ENCODE data around the gene ATP9B.

ATP9B gene

GRCh38 chr18:79048245-79048632, 21.0 kb upstream of the ATP9B start:
- Histone ChIP-seq H3K27me3 (ENCODE audit: control insufficient read depth in 1 of 2, insufficient read depth in 2 of 2, low read length in 2 of 2) (peaks cover 0 to 4% of the 10 kb centered on the region in 2 donors), H3K9ac (ENCODE audit: low read depth in 1 of 2, low read length in 2 of 2) (no peak overlapping the region), H3K4me1 (ENCODE audit: control insufficient read depth in 1 of 2, insufficient read depth in 2 of 2, low read length in 2 of 2) (no peaks in the 10 kb centered on the region), H3K9me3 (ENCODE audit: control insufficient read depth in 1 of 2, low read length in 2 of 2) (no peaks in the 10 kb centered on the region), H3K27ac (ENCODE audit: low read depth, low read length) (no peak overlapping the region), H3K4me3 (ENCODE audit: low read depth in 1 of 2, low read length in 2 of 2) (no peak overlapping the region), H3K36me3 (ENCODE audit: control insufficient read depth in 1 of 2, insufficient read depth in 2 of 2, low read length in 2 of 2) (no peaks in the 10 kb centered on the region)

GRCh38 chr18:79049506-79049905, 19.7 kb upstream of the ATP9B start:
- Histone ChIP-seq H3K9me3 (ENCODE audit: control insufficient read depth in 1 of 2, low read length in 2 of 2) (no peaks in the 10 kb centered on the region), H3K27me3 (ENCODE audit: control insufficient read depth in 1 of 2, insufficient read depth in 2 of 2, low read length in 2 of 2) (no peaks in the 10 kb centered on the region), H3K4me1 (ENCODE audit: control insufficient read depth in 1 of 2, insufficient read depth in 2 of 2, low read length in 2 of 2) (no peaks in the 10 kb centered on the region), H3K9ac (ENCODE audit: low read depth in 1 of 2, low read length in 2 of 2) (no peak overlapping the region), H3K36me3 (ENCODE audit: control insufficient read depth in 1 of 2, insufficient read depth in 2 of 2, low read length in 2 of 2) (no peaks in the 10 kb centered on the region), H3K27ac (ENCODE audit: low read depth, low read length) (no peak overlapping the region), H3K4me3 (ENCODE audit: low read depth in 1 of 2, low read length in 2 of 2) (no peak overlapping the region)

- Histone ChIP-seq H3K27ac (ENCODE audit: low read depth, low read length) (no peak overlapping the region), H3K9me3 (ENCODE audit: control insufficient read depth in 1 of 2, low read length in 2 of 2) (no peaks in the 10 kb centered on the region), H3K27me3 (ENCODE audit: control insufficient read depth in 1 of 2, insufficient read depth in 2 of 2, low read length in 2 of 2) (no peaks in the 10 kb centered on the region)
Observed at GRCh38 chr18:79050005-79050404, 19.2 kb upstream of the ATP9B start.

DNA sequence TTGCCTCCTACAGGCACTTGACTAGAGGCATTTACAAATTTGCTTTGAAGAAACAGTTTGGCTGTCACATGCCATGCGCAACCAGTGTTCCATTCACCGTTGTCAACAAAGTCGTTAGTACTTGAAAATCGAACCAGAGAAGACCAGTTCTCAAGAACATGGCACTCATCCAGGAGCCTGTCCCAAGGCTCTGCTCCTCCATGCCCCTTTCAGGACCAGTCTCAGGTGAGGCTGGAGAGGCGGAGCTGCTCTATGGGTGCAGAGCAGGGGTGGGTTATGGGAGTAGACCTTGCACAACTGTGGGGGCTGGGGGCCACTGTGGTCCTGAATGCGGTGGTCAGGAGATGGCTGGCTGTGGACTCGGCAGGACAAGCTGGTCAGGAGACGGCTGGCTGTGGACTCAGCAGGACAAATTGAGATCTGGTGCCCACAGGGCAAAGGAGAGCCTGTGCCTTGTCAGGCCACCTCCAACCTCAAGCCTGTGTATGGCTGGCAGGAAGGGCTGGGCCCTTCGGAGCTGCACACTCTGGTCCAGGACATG, 12.3 kb upstream of the ATP9B start:
- no peak overlapping the region for H3K9ac ChIP-seq (ENCODE audit: low read depth in 1 of 2, low read length in 2 of 2)
- H3K27me3 ChIP-seq (ENCODE audit: control insufficient read depth in 1 of 2, insufficient read depth in 2 of 2, low read length in 2 of 2) = no peaks in the 10 kb centered on the region
- H3K36me3 ChIP-seq (ENCODE audit: control insufficient read depth in 1 of 2, insufficient read depth in 2 of 2, low read length in 2 of 2) = no peaks in the 10 kb centered on the region
- no peaks in the 10 kb centered on the region for H3K4me1 ChIP-seq (ENCODE audit: control insufficient read depth in 1 of 2, insufficient read depth in 2 of 2, low read length in 2 of 2)
- no peak overlapping the region for H3K4me3 ChIP-seq (ENCODE audit: low read depth in 1 of 2, low read length in 2 of 2)
- H3K27ac ChIP-seq (ENCODE audit: low read depth, low read length) = no peak overlapping the region
- H3K9me3 ChIP-seq (ENCODE audit: control insufficient read depth in 1 of 2, low read length in 2 of 2) = no peaks in the 10 kb centered on the region

More at GRCh38 chr18:79050005-79050404, 19.2 kb upstream of the ATP9B start:
- Histone ChIP-seq H3K9ac (ENCODE audit: low read depth in 1 of 2, low read length in 2 of 2) (no peak overlapping the region), H3K4me3 (ENCODE audit: low read depth in 1 of 2, low read length in 2 of 2) (no peak overlapping the region), H3K36me3 (ENCODE audit: control insufficient read depth in 1 of 2, insufficient read depth in 2 of 2, low read length in 2 of 2) (no peaks in the 10 kb centered on the region), H3K4me1 (ENCODE audit: control insufficient read depth in 1 of 2, insufficient read depth in 2 of 2, low read length in 2 of 2) (no peaks in the 10 kb centered on the region)

GRCh38 chr18:79058007-79058406, 11.2 kb upstream of the ATP9B start:
- Histone ChIP-seq H3K9me3 (ENCODE audit: control insufficient read depth in 1 of 2, low read length in 2 of 2) (no peaks in the 10 kb centered on the region), H3K36me3 (ENCODE audit: control insufficient read depth in 1 of 2, insufficient read depth in 2 of 2, low read length in 2 of 2) (no peaks in the 10 kb centered on the region), H3K9ac (ENCODE audit: low read depth in 1 of 2, low read length in 2 of 2) (no peak overlapping the region), H3K4me1 (ENCODE audit: control insufficient read depth in 1 of 2, insufficient read depth in 2 of 2, low read length in 2 of 2) (no peaks in the 10 kb centered on the region), H3K27ac (ENCODE audit: low read depth, low read length) (no peak overlapping the region), H3K4me3 (ENCODE audit: low read depth in 1 of 2, low read length in 2 of 2) (no peak overlapping the region), H3K27me3 (ENCODE audit: control insufficient read depth in 1 of 2, insufficient read depth in 2 of 2, low read length in 2 of 2) (no peaks in the 10 kb centered on the region)

DNA sequence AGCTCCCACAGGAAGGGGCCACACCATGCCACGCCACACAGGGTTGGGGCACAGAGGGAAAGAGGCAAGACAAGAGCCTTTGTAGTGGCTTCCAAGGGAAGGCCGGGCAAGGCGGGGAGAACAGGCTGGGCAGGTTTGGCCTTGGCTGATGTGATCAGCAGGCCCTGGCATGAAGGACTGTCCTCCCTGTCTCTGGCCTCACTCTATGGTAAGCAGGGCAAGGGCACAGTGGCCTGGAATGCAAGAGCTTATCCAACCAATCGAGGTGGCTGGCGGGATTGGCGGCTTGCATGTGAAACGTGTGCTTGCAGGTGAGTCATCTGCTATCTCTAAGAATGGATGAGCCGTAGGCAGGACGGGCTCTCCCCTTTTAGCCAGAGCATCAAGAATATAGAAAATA, 6.4 kb upstream of the ATP9B start:
- Histone ChIP-seq H3K9ac (ENCODE audit: low read depth in 1 of 2, low read length in 2 of 2) (no peak overlapping the region), H3K4me1 (ENCODE audit: control insufficient read depth in 1 of 2, insufficient read depth in 2 of 2, low read length in 2 of 2) (no peaks in the 10 kb centered on the region), H3K4me3 (ENCODE audit: low read depth in 1 of 2, low read length in 2 of 2) (no peak overlapping the region), H3K27ac (ENCODE audit: low read depth, low read length) (no peak overlapping the region), H3K36me3 (ENCODE audit: control insufficient read depth in 1 of 2, insufficient read depth in 2 of 2, low read length in 2 of 2) (no peaks in the 10 kb centered on the region), H3K9me3 (ENCODE audit: control insufficient read depth in 1 of 2, low read length in 2 of 2) (no peaks in the 10 kb centered on the region), H3K27me3 (ENCODE audit: control insufficient read depth in 1 of 2, insufficient read depth in 2 of 2, low read length in 2 of 2) (no peaks in the 10 kb centered on the region)

- H3K27me3 ChIP-seq (ENCODE audit: control insufficient read depth in 1 of 2, insufficient read depth in 2 of 2, low read length in 2 of 2) = no peaks in the 10 kb centered on the region
- H3K36me3 ChIP-seq (ENCODE audit: control insufficient read depth in 1 of 2, insufficient read depth in 2 of 2, low read length in 2 of 2) = no peaks in the 10 kb centered on the region
- no peaks in the 10 kb centered on the region for H3K9me3 ChIP-seq (ENCODE audit: control insufficient read depth in 1 of 2, low read length in 2 of 2)
- H3K27ac ChIP-seq (ENCODE audit: low read depth, low read length) = no peak overlapping the region
- no peaks in the 10 kb centered on the region for H3K4me1 ChIP-seq (ENCODE audit: control insufficient read depth in 1 of 2, insufficient read depth in 2 of 2, low read length in 2 of 2)
- no peak overlapping the region for H3K4me3 ChIP-seq (ENCODE audit: low read depth in 1 of 2, low read length in 2 of 2)
- no peak overlapping the region for H3K9ac ChIP-seq (ENCODE audit: low read depth in 1 of 2, low read length in 2 of 2)
Observed at GRCh38 chr18:79064228-79064627, 5.0 kb upstream of the ATP9B start.

GRCh38 chr18:79065802-79066201, 3.4 kb upstream of the ATP9B start:
- no peak overlapping the region for H3K9ac ChIP-seq (ENCODE audit: low read depth in 1 of 2, low read length in 2 of 2)
- no peak overlapping the region for H3K27ac ChIP-seq (ENCODE audit: low read depth, low read length)
- H3K27me3 ChIP-seq (ENCODE audit: control insufficient read depth in 1 of 2, insufficient read depth in 2 of 2, low read length in 2 of 2) = no peaks in the 10 kb centered on the region
- H3K36me3 ChIP-seq (ENCODE audit: control insufficient read depth in 1 of 2, insufficient read depth in 2 of 2, low read length in 2 of 2) = no peaks in the 10 kb centered on the region
- peaks cover 8 to 10% of the 10 kb centered on the region in 2 donors for H3K4me1 ChIP-seq (ENCODE audit: control insufficient read depth in 1 of 2, insufficient read depth in 2 of 2, low read length in 2 of 2)
- no peak overlapping the region for H3K4me3 ChIP-seq (ENCODE audit: low read depth in 1 of 2, low read length in 2 of 2)
- H3K9me3 ChIP-seq (ENCODE audit: control insufficient read depth in 1 of 2, low read length in 2 of 2) = no peaks in the 10 kb centered on the region

DNA sequence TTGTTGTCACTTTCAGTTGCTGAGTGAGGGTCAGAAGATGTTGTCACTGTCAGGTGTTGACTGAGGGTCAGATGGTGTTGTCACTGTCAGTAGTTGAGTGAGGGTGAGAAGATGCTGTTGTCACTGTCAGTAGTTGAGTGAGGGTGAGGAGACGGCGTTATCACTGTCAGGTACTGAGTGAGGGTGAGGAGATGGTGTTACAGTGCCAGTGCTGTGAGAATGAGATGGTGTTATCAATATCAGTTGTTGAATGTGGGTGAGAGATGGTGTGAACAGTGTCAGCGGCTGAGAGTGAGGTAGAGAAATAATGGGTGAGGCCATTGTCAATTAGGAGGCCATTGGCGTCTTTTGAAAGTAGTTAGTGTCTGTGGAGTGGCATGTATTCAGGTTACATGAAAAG, 1.6 kb upstream of the ATP9B start:
- Histone ChIP-seq H3K9ac (ENCODE audit: low read depth in 1 of 2, low read length in 2 of 2) (no peak overlapping the region), H3K27me3 (ENCODE audit: control insufficient read depth in 1 of 2, insufficient read depth in 2 of 2, low read length in 2 of 2) (no peaks in the 10 kb centered on the region), H3K9me3 (ENCODE audit: control insufficient read depth in 1 of 2, low read length in 2 of 2) (no peaks in the 10 kb centered on the region), H3K27ac (ENCODE audit: low read depth, low read length) (no peak overlapping the region), H3K4me1 (ENCODE audit: control insufficient read depth in 1 of 2, insufficient read depth in 2 of 2, low read length in 2 of 2) (peaks cover 10 to 12% of the 10 kb centered on the region in 2 donors), H3K4me3 (ENCODE audit: low read depth in 1 of 2, low read length in 2 of 2) (no peak overlapping the region), H3K36me3 (ENCODE audit: control insufficient read depth in 1 of 2, insufficient read depth in 2 of 2, low read length in 2 of 2) (no peaks in the 10 kb centered on the region)

DNA sequence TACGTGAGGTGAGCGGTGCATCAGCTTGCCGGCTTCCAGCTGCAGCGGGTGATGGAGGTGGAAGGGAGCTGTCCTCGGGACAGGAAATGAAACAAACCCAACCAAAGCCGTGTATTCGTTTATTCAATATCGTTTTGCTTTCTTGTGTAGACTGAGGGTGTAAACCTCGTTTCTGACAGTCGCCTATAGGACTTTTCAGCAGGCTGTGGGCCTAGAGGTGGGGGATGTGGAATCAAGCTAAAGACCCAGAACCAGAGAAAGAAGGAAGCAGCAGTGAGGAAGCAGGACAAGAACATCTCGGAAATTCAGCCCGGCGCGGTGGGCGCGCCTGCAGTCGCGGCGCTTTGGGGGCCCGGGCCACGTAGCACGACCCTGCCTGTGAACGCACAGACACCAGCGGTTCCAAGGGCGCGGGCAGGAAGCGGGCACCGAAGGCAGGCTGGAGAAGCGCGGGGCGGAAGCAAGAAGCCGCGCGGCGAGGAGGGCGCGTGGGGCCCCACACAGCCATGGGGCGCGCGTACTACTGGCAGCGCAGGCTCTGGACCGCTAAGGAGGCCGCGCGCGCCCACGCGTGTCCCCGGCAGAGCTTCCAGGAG, 755 bp upstream of the ATP9B start:
- peak overlapping the region; percentile 36 to 44 for H3K9ac ChIP-seq (ENCODE audit: low read depth in 1 of 2, low read length in 2 of 2)
- H3K4me3 ChIP-seq (ENCODE audit: low read depth in 1 of 2, low read length in 2 of 2) = peak overlapping the region; percentile 61 to 79
- H3K36me3 ChIP-seq (ENCODE audit: control insufficient read depth in 1 of 2, insufficient read depth in 2 of 2, low read length in 2 of 2) = no peaks in the 10 kb centered on the region
- H3K27ac ChIP-seq (ENCODE audit: low read depth, low read length) = peak overlapping the region; percentile 92
- no peaks in the 10 kb centered on the region for H3K27me3 ChIP-seq (ENCODE audit: control insufficient read depth in 1 of 2, insufficient read depth in 2 of 2, low read length in 2 of 2)
- H3K9me3 ChIP-seq (ENCODE audit: control insufficient read depth in 1 of 2, low read length in 2 of 2) = no peaks in the 10 kb centered on the region
- peaks cover 10 to 12% of the 10 kb centered on the region in 2 donors for H3K4me1 ChIP-seq (ENCODE audit: control insufficient read depth in 1 of 2, insufficient read depth in 2 of 2, low read length in 2 of 2)
